UCSD-AML1 (cell line): ENCODE results near the gene BTN2A1.
"Not testable (repeated sequence)": the region's sequence is repeated elsewhere in the genome, so short reads cannot be mapped to it uniquely, and the experiment has no call there.

Experiments
- DNase-seq: peaks from one replicate; lab custom pipeline; 2025; ENCODE audit not compliant: unreplicated experiment; lab: John Stamatoyannopoulos, UW

The BTN2A1 gene

GRCh38 chr6:26431258-26432172 lies 26.2 kb upstream of the BTN2A1 start:
- DNase-seq: no peak

- DNase-seq: no peak
Measured at GRCh38 chr6:26432627-26433201, 25.0 kb upstream of the BTN2A1 start.

- not testable (repeated sequence) for DNase-seq
Measured at GRCh38 chr6:26433680-26434079, 24.1 kb upstream of the BTN2A1 start.

GRCh38 chr6:26436018-26436417 lies 21.7 kb upstream of the BTN2A1 start:
- DNase-seq: no peak

GRCh38 chr6:26437550-26437949 lies 20.2 kb upstream of the BTN2A1 start:
- no peak for DNase-seq

GRCh38 chr6:26438000-26438399 lies 19.8 kb upstream of the BTN2A1 start:
- DNase-seq: no peak

- no peak for DNase-seq
Measured at GRCh38 chr6:26439151-26440125, 18.3 kb upstream of the BTN2A1 start.

- DNase-seq: no peak
Measured at GRCh38 chr6:26440977-26441358, 16.8 kb upstream of the BTN2A1 start.

- no peak for DNase-seq
Measured at GRCh38 chr6:26441977-26442376, 15.8 kb upstream of the BTN2A1 start.

GRCh38 chr6:26445934-26446667 lies 11.7 kb upstream of the BTN2A1 start:
- DNase-seq: no peak

- no peak for DNase-seq
Measured at GRCh38 chr6:26447257-26447656, 10.5 kb upstream of the BTN2A1 start.

GRCh38 chr6:26450240-26450639 lies 7.5 kb upstream of the BTN2A1 start:
- DNase-seq: no peak

GRCh38 chr6:26452631-26453235 lies 5.0 kb upstream of the BTN2A1 start:
- DNase-seq: no peak

- DNase-seq: no peak
Measured at GRCh38 chr6:26454631-26455030, 3.1 kb upstream of the BTN2A1 start.

GRCh38 chr6:26455357-26455970 lies 2.3 kb upstream of the BTN2A1 start:
- DNase-seq: no peak

GRCh38 chr6:26457264-26457805 lies 420 bp upstream of the BTN2A1 start:
- DNase-seq: no peak

- no peak for DNase-seq
Measured at GRCh38 chr6:26459023-26459810, 1.5 kb downstream of the BTN2A1 start.

- DNase-seq: not testable (repeated sequence)
Measured at GRCh38 chr6:26461353-26461752, 3.6 kb downstream of the BTN2A1 start.

GRCh38 chr6:26464014-26464413 lies 6.3 kb downstream of the BTN2A1 start:
- no peak for DNase-seq
